Measurements from ENCODE around the gene VPS45. TPM values are rescaled to one million over a fixed set of nuclear protein-coding genes. Genes with fewer than 3 reads are reported as not detected.
A peak's percentile ranks its signal among the peaks of the same experiment; 100 is the strongest.
"Not testable (repeated sequence)": the region's sequence is repeated elsewhere in the genome, so short reads cannot be mapped to it uniquely, and the experiment has no call there.

VPS45 gene
- total RNA-seq, 1 donor from 2014 or later = 37.4 TPM

DNA sequence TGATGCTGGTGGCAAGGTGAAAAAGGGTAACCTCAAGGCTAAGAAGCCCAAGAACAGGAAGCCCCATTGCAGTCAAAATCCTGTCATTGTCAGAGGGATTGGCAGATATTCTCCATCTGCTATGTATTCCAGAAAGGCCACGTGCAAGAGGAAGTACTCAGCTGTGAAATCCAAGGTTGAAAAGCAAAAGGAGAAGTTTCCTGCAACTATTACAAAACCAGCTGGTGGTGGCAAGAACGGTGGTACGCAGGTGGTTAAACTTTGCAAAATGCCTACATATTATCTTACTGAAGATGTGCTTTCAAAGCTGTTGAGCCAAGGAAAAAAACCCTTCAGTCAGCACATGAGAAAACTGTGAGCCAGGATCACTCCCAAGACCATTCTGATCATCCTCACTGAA is 13.7 kb upstream of the VPS45 start:
- no peaks in the 10 kb centered on the region for H3K36me3 ChIP-seq
- ATAC-seq (peak; percentile 17), DNase-seq (no peak)
- no peaks in the 10 kb centered on the region for H3K27me3 ChIP-seq
- H3K4me3 ChIP-seq = no peak overlapping the region
- no peaks in the 10 kb centered on the region for H3K9me3 ChIP-seq
- TF ChIP-seq, protein P1, sequence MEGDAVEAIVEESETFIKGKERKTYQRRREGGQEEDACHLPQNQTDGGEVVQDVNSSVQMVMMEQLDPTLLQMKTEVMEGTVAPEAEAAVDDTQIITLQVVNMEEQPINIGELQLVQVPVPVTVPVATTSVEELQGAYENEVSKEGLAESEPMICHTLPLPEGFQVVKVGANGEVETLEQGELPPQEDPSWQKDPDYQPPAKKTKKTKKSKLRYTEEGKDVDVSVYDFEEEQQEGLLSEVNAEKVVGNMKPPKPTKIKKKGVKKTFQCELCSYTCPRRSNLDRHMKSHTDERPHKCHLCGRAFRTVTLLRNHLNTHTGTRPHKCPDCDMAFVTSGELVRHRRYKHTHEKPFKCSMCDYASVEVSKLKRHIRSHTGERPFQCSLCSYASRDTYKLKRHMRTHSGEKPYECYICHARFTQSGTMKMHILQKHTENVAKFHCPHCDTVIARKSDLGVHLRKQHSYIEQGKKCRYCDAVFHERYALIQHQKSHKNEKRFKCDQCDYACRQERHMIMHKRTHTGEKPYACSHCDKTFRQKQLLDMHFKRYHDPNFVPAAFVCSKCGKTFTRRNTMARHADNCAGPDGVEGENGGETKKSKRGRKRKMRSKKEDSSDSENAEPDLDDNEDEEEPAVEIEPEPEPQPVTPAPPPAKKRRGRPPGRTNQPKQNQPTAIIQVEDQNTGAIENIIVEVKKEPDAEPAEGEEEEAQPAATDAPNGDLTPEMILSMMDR (IDR thresholded peaks at IDR 0.05) = no peak
- H3K27ac ChIP-seq = no peak overlapping the region
- intact Hi-C loops (cut with DNase I) = no loop called here
- H3K4me1 ChIP-seq = no peaks in the 10 kb centered on the region

DNA sequence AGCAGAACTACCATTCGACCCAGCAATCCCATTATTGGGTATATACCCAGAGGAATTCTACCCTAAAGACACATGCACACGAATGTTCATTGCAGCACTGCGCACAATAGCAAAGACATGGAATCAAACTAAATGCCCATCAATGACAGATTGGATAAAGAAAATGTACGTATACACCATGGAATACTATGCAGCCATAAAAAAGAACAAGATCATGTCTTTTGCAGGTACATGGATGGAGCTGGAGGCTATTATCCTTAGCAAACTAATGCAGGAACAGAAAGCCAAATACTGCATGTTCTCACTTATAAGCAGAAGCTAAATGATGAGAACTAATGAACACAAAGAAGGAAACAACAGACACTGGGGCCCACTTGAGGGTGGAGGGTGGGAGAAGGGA is 12.1 kb upstream of the VPS45 start:
- H3K27me3 ChIP-seq, H3K36me3 ChIP-seq, H3K9me3 ChIP-seq, ATAC-seq, H3K4me3 ChIP-seq, H3K27ac ChIP-seq, DNase-seq, H3K4me1 ChIP-seq: not testable (repeated sequence)
- intact Hi-C loops (cut with DNase I) = loop anchor here (5.0 kb wide), 1 partner anchor 98 kb away; no protein-coding TSS in a partner anchor

DNA sequence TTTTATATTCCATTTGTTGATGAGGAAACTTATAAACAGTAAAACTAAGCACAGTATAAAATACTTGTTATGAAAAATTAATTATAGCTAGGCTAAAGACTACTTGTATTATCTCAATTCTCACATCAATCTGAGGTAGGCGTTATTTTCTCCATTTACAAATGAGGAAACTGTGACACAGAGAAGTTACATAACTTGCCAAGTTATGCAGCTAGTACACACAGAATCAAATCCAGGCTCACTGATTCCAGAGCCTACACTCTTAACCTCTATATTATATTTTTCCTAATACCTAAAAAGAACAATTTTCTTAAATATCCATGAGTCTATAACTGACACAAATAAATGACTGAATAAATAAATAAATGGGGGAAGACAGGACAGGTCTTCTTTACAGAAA is 11.2 kb upstream of the VPS45 start:
- Histone ChIP-seq H3K27me3 (no peaks in the 10 kb centered on the region), H3K9me3 (no peaks in the 10 kb centered on the region), H3K36me3 (no peaks in the 10 kb centered on the region), H3K4me3 (no peak overlapping the region), H3K4me1 (no peaks in the 10 kb centered on the region), H3K27ac (no peak overlapping the region)
- intact Hi-C loops (cut with DNase I) = loop anchor here (5.0 kb wide), 1 partner anchor 99 kb away; no protein-coding TSS in a partner anchor
- ATAC-seq = peak; percentile 47
- no peak for DNase-seq
- TF ChIP-seq, protein P1 (IDR thresholded peaks at IDR 0.05) = no peak

DNA sequence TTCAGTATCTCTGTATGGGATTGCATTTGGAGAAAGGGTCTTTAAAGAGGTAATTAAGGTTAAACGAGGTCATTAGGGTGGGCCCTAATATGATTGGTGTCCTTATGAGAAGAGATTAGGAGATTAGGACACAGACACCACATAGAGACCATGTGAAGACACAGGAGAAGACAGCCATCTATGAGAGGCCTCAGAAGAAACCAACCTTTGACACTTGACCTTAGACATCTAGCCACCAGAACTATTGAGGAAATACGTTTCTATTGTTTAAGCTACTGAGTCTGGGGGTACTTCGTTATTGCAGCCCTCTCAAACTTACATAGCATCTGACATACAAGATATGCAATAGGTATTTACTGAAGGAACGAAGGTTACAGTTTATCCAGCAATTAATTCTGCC is 7.3 kb upstream of the VPS45 start:
- Histone ChIP-seq H3K36me3 (no peaks in the 10 kb centered on the region), H3K27me3 (no peaks in the 10 kb centered on the region), H3K4me3 (no peak overlapping the region), H3K4me1 (peaks cover 4% of the 10 kb centered on the region), H3K27ac (no peak overlapping the region), H3K9me3 (no peaks in the 10 kb centered on the region)
- TF ChIP-seq, protein P1 (IDR thresholded peaks at IDR 0.05) = no peak
- DNase-seq = no peak
- intact Hi-C loops (cut with DNase I) = no loop called here
- ATAC-seq = no peak

DNA sequence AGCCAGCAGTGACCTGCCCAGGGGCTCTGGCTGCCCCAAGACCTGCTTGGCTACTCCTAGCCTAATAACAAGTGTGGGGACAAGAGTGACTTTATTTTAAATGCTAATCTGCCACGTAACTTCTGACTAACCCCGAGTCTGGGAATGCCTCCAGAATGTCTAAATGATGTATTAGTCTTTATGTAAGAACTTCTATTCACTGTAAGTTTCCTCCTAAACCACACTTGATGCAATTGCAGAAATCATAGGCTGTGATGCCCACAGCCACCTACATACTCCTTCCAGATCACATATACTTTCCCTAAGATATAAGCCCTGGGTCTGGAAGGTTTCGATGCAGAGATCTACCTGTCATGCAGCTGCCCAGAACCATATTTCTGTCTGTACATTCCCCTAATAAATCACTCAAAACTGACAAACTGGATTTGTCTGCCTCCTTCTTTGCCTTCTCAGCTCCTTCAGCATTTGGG is 5.9 kb upstream of the VPS45 start:
- no peak overlapping the region for H3K4me3 ChIP-seq
- H3K27ac ChIP-seq = no peak overlapping the region
- peaks cover 14% of the 10 kb centered on the region for H3K4me1 ChIP-seq
- no peak for DNase-seq
- intact Hi-C loops (cut with DNase I) = no loop called here
- H3K27me3 ChIP-seq = no peaks in the 10 kb centered on the region
- ATAC-seq = no peak
- no peaks in the 10 kb centered on the region for H3K36me3 ChIP-seq
- TF ChIP-seq, protein P1 (IDR thresholded peaks at IDR 0.05) = no peak
- H3K9me3 ChIP-seq = no peaks in the 10 kb centered on the region

DNA sequence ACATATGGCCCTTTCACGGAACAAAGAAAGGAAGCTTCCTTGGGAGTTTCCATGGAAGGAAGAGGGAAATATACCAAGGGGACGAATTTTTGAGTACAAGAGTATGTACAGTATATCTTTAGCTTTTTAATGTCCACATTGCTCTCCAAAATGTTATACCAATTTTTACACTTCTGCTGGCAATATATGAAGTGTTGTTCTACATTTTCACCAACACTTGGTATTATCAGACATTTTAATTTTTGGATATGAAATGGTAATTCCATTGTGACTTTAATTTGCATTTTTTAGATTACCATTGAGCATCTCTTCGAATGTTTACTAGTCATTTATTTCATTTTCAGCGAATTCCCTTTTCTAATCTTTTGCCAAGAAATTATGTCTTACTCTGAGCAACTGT is 5.5 kb upstream of the VPS45 start:
- intact Hi-C loops (cut with DNase I) = no loop called here
- no peaks in the 10 kb centered on the region for H3K9me3 ChIP-seq
- TF ChIP-seq, protein P1 (IDR thresholded peaks at IDR 0.05) = no peak
- peaks cover 14% of the 10 kb centered on the region for H3K4me1 ChIP-seq
- H3K27me3 ChIP-seq = no peaks in the 10 kb centered on the region
- no peak overlapping the region for H3K4me3 ChIP-seq
- ATAC-seq = no peak
- H3K36me3 ChIP-seq = no peaks in the 10 kb centered on the region
- H3K27ac ChIP-seq = no peak overlapping the region
- no peak for DNase-seq

Measured in upper lobe of right lung (tissue), 1 donor.